ENCODE results near the gene PLA2G4D. TPM values are rescaled to one million over a fixed set of nuclear protein-coding genes. Genes with fewer than 3 reads are reported as not detected.

The PLA2G4D gene
- total RNA-seq, 1 experiment from 2014 or later, result not detected

Other genes starting within 250 kb of the PLA2G4D start
- gene SPTBN5, start 200.5 kb downstream of the PLA2G4D start, total RNA-seq (2014; rRNA removed; shearing (Covaris generic); ENCODE audit: low replicate concordance), result not detected in 2 replicates
- 3.0 and 3.8 TPM in 2 replicates for gene EHD4, start 122.0 kb downstream of the PLA2G4D start, total RNA-seq (2014; rRNA removed; shearing (Covaris generic); ENCODE audit: low replicate concordance)
- not detected in 2 replicates for gene PLA2G4E, start 73.5 kb downstream of the PLA2G4D start, total RNA-seq (2014; rRNA removed; shearing (Covaris generic); ENCODE audit: low replicate concordance)
- 0.07 TPM in 1 of 2 replicates, not detected in the other for gene PLA2G4F, start 62.1 kb upstream of the PLA2G4D start, total RNA-seq (2014; rRNA removed; shearing (Covaris generic); ENCODE audit: low replicate concordance)
- 15.9 and 26.2 TPM in 2 replicates for gene VPS39, start 113.7 kb upstream of the PLA2G4D start, total RNA-seq (2014; rRNA removed; shearing (Covaris generic); ENCODE audit: low replicate concordance)
- 6.7 and 13.3 TPM in 2 replicates for gene GANC, start 178.6 kb upstream of the PLA2G4D start, total RNA-seq (2014; rRNA removed; shearing (Covaris generic); ENCODE audit: low replicate concordance)
- gene TMEM87A, start 178.9 kb upstream of the PLA2G4D start, total RNA-seq (2014; rRNA removed; shearing (Covaris generic); ENCODE audit: low replicate concordance), result 44.0 and 55.7 TPM in 2 replicates